Glutamatergic neuron (in vitro differentiated cells): Measurements from ENCODE around the gene KRTAP22-2. TPM values are rescaled to one million over a fixed set of nuclear protein-coding genes. Genes with fewer than 3 reads are reported as not detected.

Experiments
- DNase-seq: peaks from one replicate; pipeline ENCODE4 v3.0.0; 2022
- H3K27ac Mint-ChIP-seq: one replicate; pipeline ENCODE4 v1.8.0; 2020; ENCODE audit warnings: mild to moderate bottlenecking, mixed read lengths, inconsistent platforms; ENCODE audit not compliant: unreplicated experiment
- H3K27me3 Mint-ChIP-seq: one replicate; pipeline ENCODE4 v1.8.0; 2020; ENCODE audit warnings: mild to moderate bottlenecking, moderate library complexity, mixed read lengths, inconsistent platforms; ENCODE audit not compliant: unreplicated experiment
- H3K36me3 Mint-ChIP-seq: one replicate; pipeline ENCODE4 v1.8.0; 2020; ENCODE audit warnings: mild to moderate bottlenecking, mixed read lengths, inconsistent platforms; ENCODE audit not compliant: unreplicated experiment
- H3K4me1 Mint-ChIP-seq: one replicate; pipeline ENCODE4 v1.8.0; 2020; ENCODE audit warnings: mild to moderate bottlenecking, low read depth, mixed read lengths, inconsistent platforms; ENCODE audit not compliant: unreplicated experiment
- H3K4me3 Mint-ChIP-seq: one replicate; pipeline ENCODE4 v1.8.0; 2020; ENCODE audit warnings: mild to moderate bottlenecking, mixed read lengths, inconsistent platforms; ENCODE audit not compliant: unreplicated experiment
- H3K9me3 Mint-ChIP-seq: one replicate; pipeline ENCODE4 v1.8.0; 2020; ENCODE audit warnings: mild to moderate bottlenecking, moderate library complexity, mixed read lengths, inconsistent platforms; ENCODE audit not compliant: unreplicated experiment
- total RNA-seq: library from RNA; stranded (reverse); fragmentation: NEBNext Ultra II Directional; extraction: Animal tissue kit (Norgen Biotek cat#: 25700); gene quantifications from one replicate; pipeline ENCODE4 v1.2.1, GENCODE V29; 2021; ENCODE audit not compliant: unreplicated experiment
- TF ChIP-seq, protein P1 (sequence below): fragments of 200-600 bp; sonication (generic); IDR thresholded peaks from one replicate; pipeline ENCODE4 v1.5.0; 2021; ENCODE audit not compliant: partially characterized antibody, unreplicated experiment

The KRTAP22-2 gene
- total RNA-seq, 1 donor from 2014 or later: not detected

DNA sequence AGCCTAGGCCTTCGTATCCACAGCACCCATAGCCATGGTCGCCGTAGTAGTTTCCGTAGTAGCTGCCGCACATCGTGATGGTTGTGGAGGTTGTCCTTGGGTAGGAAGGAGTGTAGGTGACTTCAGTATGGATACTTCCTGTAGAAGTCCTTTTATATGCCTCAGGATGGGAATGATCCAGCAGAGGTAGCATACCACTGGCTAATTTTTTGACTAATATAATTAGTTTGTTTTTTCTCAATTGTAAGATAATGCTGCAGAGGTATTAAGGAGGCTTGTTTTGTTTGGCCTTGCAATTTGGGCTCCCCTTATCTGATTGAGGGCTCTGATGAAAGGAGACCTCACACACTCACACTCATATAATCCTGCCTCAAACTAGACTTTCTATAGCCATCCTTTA is 8.6 kb upstream of the KRTAP22-2 start, which contains the start of gene KRTAP6-2:
Gene KRTAP6-2, minus strand, starts transcription at position 101 of the 400 bp plus-strand sequence. Its CDS starts 28 bp downstream, at position 73.
- no peaks in the 10 kb centered on the region for H3K4me1 Mint-ChIP-seq
- DNase-seq: no peak
- H3K4me3 Mint-ChIP-seq: no peak within 1 kb of the TSS
- H3K27ac Mint-ChIP-seq: no peak within 1 kb of the TSS
- TF ChIP-seq, protein P1, sequence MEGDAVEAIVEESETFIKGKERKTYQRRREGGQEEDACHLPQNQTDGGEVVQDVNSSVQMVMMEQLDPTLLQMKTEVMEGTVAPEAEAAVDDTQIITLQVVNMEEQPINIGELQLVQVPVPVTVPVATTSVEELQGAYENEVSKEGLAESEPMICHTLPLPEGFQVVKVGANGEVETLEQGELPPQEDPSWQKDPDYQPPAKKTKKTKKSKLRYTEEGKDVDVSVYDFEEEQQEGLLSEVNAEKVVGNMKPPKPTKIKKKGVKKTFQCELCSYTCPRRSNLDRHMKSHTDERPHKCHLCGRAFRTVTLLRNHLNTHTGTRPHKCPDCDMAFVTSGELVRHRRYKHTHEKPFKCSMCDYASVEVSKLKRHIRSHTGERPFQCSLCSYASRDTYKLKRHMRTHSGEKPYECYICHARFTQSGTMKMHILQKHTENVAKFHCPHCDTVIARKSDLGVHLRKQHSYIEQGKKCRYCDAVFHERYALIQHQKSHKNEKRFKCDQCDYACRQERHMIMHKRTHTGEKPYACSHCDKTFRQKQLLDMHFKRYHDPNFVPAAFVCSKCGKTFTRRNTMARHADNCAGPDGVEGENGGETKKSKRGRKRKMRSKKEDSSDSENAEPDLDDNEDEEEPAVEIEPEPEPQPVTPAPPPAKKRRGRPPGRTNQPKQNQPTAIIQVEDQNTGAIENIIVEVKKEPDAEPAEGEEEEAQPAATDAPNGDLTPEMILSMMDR: no peak
- H3K36me3 Mint-ChIP-seq: no peaks in the 10 kb centered on the region
- no peaks in the 10 kb centered on the region for H3K9me3 Mint-ChIP-seq
- no peaks in the 10 kb centered on the region for H3K27me3 Mint-ChIP-seq

GRCh38 chr21:30592140-30592539 is 1.9 kb upstream of the KRTAP22-2 start, which contains the start of gene KRTAP6-3:
Gene KRTAP6-3, plus strand, starts transcription at chr21:30592440. Its CDS starts 6 bp downstream, at chr21:30592446.
- no peak within 1 kb of the TSS for H3K4me3 Mint-ChIP-seq
- H3K27ac Mint-ChIP-seq: no peak within 1 kb of the TSS
- no peaks in the 10 kb centered on the region for H3K4me1 Mint-ChIP-seq
- TF ChIP-seq, protein P1: no peak
- DNase-seq: no peak
- peaks cover 2% of the 10 kb centered on the region for H3K9me3 Mint-ChIP-seq
- no peaks in the 10 kb centered on the region for H3K36me3 Mint-ChIP-seq
- no peaks in the 10 kb centered on the region for H3K27me3 Mint-ChIP-seq

- DNase-seq: no peak
- Mint-ChIP-seq H3K9me3 (no peaks in the 10 kb centered on the region), H3K4me1 (no peaks in the 10 kb centered on the region), H3K27me3 (no peaks in the 10 kb centered on the region), H3K36me3 (no peaks in the 10 kb centered on the region), H3K4me3 (no peak overlapping the region), H3K27ac (no peak overlapping the region)
- TF ChIP-seq, protein P1: no peak
These were observed 7.3 kb downstream of the KRTAP22-2 start for GRCh38 chr21:30582870-30583269.

- no peaks in the 10 kb centered on the region for H3K4me1 Mint-ChIP-seq
- no peaks in the 10 kb centered on the region for H3K9me3 Mint-ChIP-seq
- no peak overlapping the region for H3K27ac Mint-ChIP-seq
- H3K36me3 Mint-ChIP-seq: no peaks in the 10 kb centered on the region
- no peak for DNase-seq
- TF ChIP-seq, protein P1: no peak
- H3K4me3 Mint-ChIP-seq: no peak overlapping the region
- H3K27me3 Mint-ChIP-seq: no peaks in the 10 kb centered on the region
These were observed 10.1 kb downstream of the KRTAP22-2 start for GRCh38 chr21:30580132-30580531.

GRCh38 chr21:30579346-30579745 is 10.9 kb downstream of the KRTAP22-2 start:
- TF ChIP-seq, protein P1: no peak
- Mint-ChIP-seq H3K36me3 (no peaks in the 10 kb centered on the region), H3K27ac (no peak overlapping the region), H3K4me1 (no peaks in the 10 kb centered on the region), H3K27me3 (no peaks in the 10 kb centered on the region), H3K4me3 (no peak overlapping the region), H3K9me3 (no peaks in the 10 kb centered on the region)
- DNase-seq: no peak
